Fibroblast of lung (primary cell): ENCODE data around the gene KLHL1.

Experiments used
- EZH2 ChIP-seq: IDR thresholded peaks from 2 replicates; pipeline ENCODE4 v1.5.1; 2012; ENCODE audit warnings: low read length, control low read depth, mild to moderate bottlenecking; ENCODE audit errors: missing control alignments
- TF ChIP-seq, protein P1 (sequence below), 2 donors: IDR thresholded peaks in 1 of 2; conservative IDR thresholded peaks in 1 of 2; 1 replicate in 1 of 2; 2 replicates in 1 of 2; pipeline ENCODE4 v1.5.1; 2011 to 2012; ENCODE audit warnings: low read length in 2 of 2, control low read depth in 1 of 2, inconsistent platforms in 1 of 2, low read depth in 1 of 2, mild to moderate bottlenecking in 1 of 2

DNA sequence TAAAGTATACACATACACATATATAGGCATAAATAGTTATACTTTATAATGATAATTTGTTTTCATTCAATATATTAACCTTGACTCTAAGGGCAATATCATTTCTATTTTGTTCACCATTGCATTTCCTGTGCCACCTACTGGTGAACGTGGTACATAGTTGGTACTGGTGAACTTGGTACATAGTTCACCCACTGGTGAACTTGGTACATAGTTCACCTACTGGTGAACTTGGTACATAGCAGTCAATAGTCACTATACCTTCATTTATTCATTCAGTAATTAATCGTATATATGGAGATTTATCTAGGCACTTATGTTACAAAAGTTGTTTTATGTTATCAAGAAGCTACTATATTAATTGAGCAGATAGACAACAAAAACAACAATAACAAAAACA is 173.2 kb downstream of the KLHL1 start:
- TF ChIP-seq, protein P1, sequence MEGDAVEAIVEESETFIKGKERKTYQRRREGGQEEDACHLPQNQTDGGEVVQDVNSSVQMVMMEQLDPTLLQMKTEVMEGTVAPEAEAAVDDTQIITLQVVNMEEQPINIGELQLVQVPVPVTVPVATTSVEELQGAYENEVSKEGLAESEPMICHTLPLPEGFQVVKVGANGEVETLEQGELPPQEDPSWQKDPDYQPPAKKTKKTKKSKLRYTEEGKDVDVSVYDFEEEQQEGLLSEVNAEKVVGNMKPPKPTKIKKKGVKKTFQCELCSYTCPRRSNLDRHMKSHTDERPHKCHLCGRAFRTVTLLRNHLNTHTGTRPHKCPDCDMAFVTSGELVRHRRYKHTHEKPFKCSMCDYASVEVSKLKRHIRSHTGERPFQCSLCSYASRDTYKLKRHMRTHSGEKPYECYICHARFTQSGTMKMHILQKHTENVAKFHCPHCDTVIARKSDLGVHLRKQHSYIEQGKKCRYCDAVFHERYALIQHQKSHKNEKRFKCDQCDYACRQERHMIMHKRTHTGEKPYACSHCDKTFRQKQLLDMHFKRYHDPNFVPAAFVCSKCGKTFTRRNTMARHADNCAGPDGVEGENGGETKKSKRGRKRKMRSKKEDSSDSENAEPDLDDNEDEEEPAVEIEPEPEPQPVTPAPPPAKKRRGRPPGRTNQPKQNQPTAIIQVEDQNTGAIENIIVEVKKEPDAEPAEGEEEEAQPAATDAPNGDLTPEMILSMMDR (conservative IDR thresholded peaks at IDR 0.05 in 1 of 2, IDR thresholded peaks at IDR 0.05 in 1 of 2; ENCODE audit: low read depth in 1 of 2, low read length in 2 of 2), result no peak
- no peak for TF ChIP-seq EZH2
